Raji (cell line): ENCODE measurements around the gene ESRRB.

Experiments
- POLR2A ChIP-seq: IDR thresholded peaks from 2 replicates; pipeline ENCODE4 v1.6.1; 2011; ENCODE audit warnings: low read depth, low read length, control low read depth; ENCODE audit not compliant: insufficient read depth

ESRRB gene

GRCh38 chr14:76514213-76514998 is 138.5 kb downstream of the ESRRB start:
- no peak for TF ChIP-seq POLR2A

- TF ChIP-seq POLR2A: no peak
Measured at GRCh38 chr14:76516884-76517283, 140.9 kb downstream of the ESRRB start.

DNA sequence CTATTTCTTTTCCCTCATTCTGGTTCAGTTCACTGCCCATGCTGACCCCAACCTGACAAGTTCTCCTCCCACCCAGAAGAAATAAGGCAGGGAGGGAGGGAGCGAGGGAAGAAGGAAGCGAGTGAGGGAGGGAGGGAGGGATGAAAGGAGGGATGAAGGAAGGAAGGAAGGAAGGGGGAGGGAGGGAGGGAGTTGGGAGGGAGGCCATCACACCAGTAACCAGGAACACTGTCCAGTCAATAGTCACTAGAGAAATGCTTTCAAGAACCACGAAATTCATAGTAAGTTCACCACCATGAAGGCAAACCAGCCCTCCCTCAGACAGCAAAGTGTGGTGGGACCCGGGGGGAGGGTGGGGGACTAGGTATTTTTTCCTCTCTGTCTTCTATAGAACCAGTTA is 142.4 kb downstream of the ESRRB start:
- no peak for TF ChIP-seq POLR2A

GRCh38 chr14:76525106-76525821 is 149.3 kb downstream of the ESRRB start:
- TF ChIP-seq POLR2A: no peak

- no peak for TF ChIP-seq POLR2A
Measured at GRCh38 chr14:76531085-76531484, 155.1 kb downstream of the ESRRB start.

DNA sequence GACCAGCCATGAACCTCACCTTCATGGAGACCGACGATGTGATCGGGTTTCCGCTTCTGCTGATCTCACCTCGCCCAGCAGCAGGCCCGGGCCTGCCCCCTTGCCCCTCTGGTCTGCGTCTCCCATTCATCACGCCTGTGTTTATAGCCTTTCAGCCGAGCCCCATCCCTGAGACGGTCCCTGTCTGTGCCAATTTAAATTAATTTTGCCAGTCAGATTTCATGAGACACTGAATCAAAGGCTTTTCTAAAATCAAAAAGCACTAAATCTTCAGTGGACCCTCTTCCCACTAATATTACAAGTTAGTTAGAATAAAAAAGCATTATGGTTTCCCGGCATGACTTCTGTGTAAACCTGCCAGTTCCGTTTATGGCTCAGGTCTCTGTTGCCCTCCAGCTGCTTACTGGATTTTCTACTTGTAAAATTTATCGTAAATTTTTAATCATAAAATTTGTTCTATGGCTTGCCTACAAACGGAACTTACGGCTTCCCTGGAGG is 155.9 kb downstream of the ESRRB start:
- TF ChIP-seq POLR2A: no peak

DNA sequence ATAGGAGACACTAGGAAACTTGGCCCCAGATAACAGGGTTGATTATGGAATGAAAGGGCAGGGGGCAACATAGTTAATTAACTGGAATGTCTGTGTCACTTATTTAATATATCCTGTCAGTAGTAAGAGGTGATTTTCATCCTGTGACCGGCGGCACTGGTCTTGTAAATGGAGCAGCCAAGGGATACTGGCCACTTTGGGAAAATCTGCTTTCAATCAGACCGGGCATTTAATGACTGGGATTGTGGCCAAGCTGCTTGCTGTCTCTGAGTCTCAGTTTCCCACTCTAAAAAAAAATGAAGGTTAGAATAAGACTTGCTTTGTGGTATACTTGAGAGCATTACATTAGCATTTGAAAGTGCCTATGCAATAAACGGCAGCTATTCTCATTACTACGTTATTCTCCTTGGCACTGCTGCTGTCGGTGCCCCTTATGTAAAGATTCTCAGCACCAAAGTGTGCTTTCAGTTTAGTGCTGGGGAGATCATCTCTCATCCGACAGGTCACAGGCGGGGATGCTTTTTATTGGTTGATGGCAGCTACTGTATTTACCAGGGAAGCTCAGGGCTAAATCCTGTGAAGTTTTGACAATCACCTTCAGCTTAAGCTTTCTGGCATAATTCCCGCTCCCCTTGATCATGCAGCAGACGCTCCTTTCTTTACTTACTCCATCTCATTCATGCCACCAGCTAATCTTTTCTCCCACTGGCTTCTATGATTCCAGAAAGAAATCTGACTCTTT is 162.1 kb downstream of the ESRRB start:
- no peak for TF ChIP-seq POLR2A

DNA sequence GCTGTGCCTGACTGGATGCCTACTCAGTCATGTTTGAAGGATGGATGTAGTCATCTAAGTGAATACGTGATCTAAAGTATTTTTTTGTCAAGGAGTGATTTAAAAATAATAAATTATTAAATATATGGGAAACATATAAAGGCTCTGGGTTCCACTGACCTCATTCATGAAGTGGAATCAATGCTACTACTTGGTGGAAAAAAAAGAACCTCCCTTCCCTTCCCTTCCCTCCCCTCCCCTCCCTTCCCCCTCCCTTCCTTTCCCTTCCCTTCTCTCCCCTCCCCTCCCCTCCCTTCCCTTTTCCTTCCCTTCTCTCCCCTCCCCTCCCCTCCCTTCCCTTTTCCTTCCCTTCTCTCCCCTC is 162.7 kb downstream of the ESRRB start:
- no peak for TF ChIP-seq POLR2A

- no peak for TF ChIP-seq POLR2A
Measured at GRCh38 chr14:76539130-76539529, 163.2 kb downstream of the ESRRB start.

DNA sequence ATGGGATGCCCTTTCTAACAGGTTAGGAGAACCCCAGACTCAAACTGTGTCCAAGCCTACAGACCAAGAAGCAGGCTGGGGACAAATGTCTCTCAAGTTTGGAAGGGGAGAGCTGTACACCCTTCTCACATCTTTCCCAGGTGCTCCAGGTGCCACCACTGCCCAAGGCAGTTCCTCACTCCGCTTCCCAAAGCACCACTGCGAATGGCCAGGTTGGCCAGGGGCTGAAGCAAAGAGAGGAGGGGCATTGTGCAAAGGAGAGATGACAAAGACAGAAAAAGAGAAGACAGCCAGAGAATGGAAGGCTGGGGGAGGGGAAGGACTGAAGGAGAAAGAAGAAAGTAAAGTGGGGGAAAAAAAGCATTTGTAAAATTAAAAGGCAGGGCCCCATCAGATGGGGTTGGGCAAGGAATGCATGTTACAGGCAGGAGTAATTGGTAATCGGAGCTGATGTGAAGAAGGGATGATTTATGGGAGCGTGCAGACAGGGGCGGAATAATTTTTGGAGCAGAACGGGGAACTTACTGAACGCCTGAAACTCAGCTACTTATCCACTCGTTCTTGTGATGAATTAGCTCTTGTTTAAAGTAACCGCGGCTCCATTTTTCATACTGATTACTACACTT is 165.8 kb downstream of the ESRRB start:
- TF ChIP-seq POLR2A: no peak

- no peak for TF ChIP-seq POLR2A
Measured at GRCh38 chr14:76546426-76547221, 170.7 kb downstream of the ESRRB start.

DNA sequence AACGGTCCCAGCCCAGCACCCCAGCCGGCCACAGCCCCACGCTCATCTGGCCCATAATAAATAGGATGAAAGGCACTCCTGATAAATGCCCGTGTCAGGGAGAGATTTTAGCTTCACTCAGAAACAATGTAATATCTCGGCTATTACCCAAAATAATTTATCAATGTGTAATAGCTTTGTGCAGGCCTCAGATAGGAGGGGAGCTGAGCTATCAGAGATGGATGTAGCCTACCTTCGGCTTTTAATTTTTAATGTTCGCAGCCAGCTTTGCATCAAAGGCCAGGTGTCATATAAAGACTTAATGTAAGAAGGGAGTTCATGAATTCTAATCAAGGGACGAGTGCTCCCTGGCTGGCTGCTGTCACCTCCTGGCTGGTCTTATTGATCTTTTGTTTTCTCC is 171.9 kb downstream of the ESRRB start:
- TF ChIP-seq POLR2A: no peak

- no peak for TF ChIP-seq POLR2A
Measured at GRCh38 chr14:76550534-76550933, 174.6 kb downstream of the ESRRB start.

- no peak for TF ChIP-seq POLR2A
Measured at GRCh38 chr14:76551116-76551515, 175.2 kb downstream of the ESRRB start.
